ENCODE measurements around the gene DENND1C.

DNA sequence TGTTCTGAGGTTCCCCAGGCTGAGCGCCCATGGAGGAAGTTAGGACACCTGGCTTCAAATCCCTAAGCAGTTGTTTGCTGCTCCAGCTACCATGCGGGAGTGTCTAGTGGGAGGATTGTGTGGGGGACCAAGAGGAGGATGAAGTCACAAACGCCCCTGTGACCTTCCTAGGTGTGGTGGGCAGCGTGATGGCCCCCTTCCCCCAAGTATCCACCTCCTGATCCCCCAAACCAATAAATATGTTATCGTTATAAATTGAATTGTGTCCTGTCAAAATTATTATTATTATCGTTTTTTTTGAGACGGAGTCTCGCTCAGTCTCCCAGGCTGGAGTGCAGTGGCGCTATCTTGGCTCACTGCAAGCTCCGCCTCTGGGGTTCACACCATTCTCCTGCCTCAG lies 47.9 kb downstream of the DENND1C start, which contains the start of gene SLC25A41:
- TF ChIP-seq, protein P1, sequence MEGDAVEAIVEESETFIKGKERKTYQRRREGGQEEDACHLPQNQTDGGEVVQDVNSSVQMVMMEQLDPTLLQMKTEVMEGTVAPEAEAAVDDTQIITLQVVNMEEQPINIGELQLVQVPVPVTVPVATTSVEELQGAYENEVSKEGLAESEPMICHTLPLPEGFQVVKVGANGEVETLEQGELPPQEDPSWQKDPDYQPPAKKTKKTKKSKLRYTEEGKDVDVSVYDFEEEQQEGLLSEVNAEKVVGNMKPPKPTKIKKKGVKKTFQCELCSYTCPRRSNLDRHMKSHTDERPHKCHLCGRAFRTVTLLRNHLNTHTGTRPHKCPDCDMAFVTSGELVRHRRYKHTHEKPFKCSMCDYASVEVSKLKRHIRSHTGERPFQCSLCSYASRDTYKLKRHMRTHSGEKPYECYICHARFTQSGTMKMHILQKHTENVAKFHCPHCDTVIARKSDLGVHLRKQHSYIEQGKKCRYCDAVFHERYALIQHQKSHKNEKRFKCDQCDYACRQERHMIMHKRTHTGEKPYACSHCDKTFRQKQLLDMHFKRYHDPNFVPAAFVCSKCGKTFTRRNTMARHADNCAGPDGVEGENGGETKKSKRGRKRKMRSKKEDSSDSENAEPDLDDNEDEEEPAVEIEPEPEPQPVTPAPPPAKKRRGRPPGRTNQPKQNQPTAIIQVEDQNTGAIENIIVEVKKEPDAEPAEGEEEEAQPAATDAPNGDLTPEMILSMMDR (IDR thresholded peaks at IDR 0.05), result no peak
- no peak for TF ChIP-seq POLR2A (IDR thresholded peaks at IDR 0.05)
